ENCODE results near the gene SLC35B2. TPM values are rescaled to one million over a fixed set of nuclear protein-coding genes. Genes with fewer than 3 reads are reported as not detected.

The SLC35B2 gene
- total RNA-seq, 2 donors from 2014 or later, result 42.7 to 52.2 TPM

- Histone ChIP-seq H3K4me3 (no peak overlapping the region), H3K9me3 (no peaks in the 10 kb centered on the region), H3K9ac (ENCODE audit: low read depth in 2 of 2, low read length in 2 of 2) (no peak overlapping the region), H3K4me1 (peaks cover 4% of the 10 kb centered on the region), H3K36me3 (no peaks in the 10 kb centered on the region), H3K27ac (no peak overlapping the region), H3K27me3 (peaks cover 49% of the 10 kb centered on the region)
- intact Hi-C loops (cut with DNase I), result no loop called here
- no peak for TF ChIP-seq CTCF (IDR thresholded peaks at IDR 0.05)
- no peak for DNase-seq
These were observed 15.2 kb upstream of the SLC35B2 start for GRCh38 chr6:44272529-44272928.

GRCh38 chr6:44271914-44272313 is 14.6 kb upstream of the SLC35B2 start:
- peaks cover 4% of the 10 kb centered on the region for H3K4me1 ChIP-seq
- peaks cover 49% of the 10 kb centered on the region for H3K27me3 ChIP-seq
- DNase-seq, result no peak
- H3K27ac ChIP-seq, result no peak overlapping the region
- intact Hi-C loops (cut with DNase I), result no loop called here
- H3K36me3 ChIP-seq, result no peaks in the 10 kb centered on the region
- H3K9me3 ChIP-seq, result no peaks in the 10 kb centered on the region
- no peak overlapping the region for H3K9ac ChIP-seq (ENCODE audit: low read depth in 2 of 2, low read length in 2 of 2)
- no peak for TF ChIP-seq CTCF (IDR thresholded peaks at IDR 0.05)
- no peak overlapping the region for H3K4me3 ChIP-seq

GRCh38 chr6:44271406-44271723 is 14.0 kb upstream of the SLC35B2 start:
- H3K27me3 ChIP-seq, result peaks cover 46% of the 10 kb centered on the region
- intact Hi-C loops (cut with DNase I), result no loop called here

GRCh38 chr6:44270526-44271405 is 13.4 kb upstream of the SLC35B2 start:
- Histone ChIP-seq H3K9ac (ENCODE audit: low read depth in 2 of 2, low read length in 2 of 2) (no peak overlapping the region), H3K9me3 (no peaks in the 10 kb centered on the region), H3K4me3 (no peak overlapping the region), H3K4me1 (peaks cover 3% of the 10 kb centered on the region), H3K27ac (no peak overlapping the region), H3K27me3 (peaks cover 40% of the 10 kb centered on the region), H3K36me3 (no peaks in the 10 kb centered on the region)
- DNase-seq, result no peak
- TF ChIP-seq CTCF (IDR thresholded peaks at IDR 0.05), result no peak
- intact Hi-C loops (cut with DNase I), result no loop called here

More at GRCh38 chr6:44271406-44271723, 14.0 kb upstream of the SLC35B2 start:
- Histone ChIP-seq H3K4me1 (peaks cover 4% of the 10 kb centered on the region), H3K9me3 (no peaks in the 10 kb centered on the region), H3K36me3 (no peaks in the 10 kb centered on the region), H3K27ac (no peak overlapping the region), H3K4me3 (no peak overlapping the region), H3K9ac (ENCODE audit: low read depth in 2 of 2, low read length in 2 of 2) (no peak overlapping the region)
- no peak for TF ChIP-seq CTCF (IDR thresholded peaks at IDR 0.05)
- no peak for DNase-seq

GRCh38 chr6:44269921-44270525 is 12.7 kb upstream of the SLC35B2 start, which contains the start of gene TMEM151B:
TSS of gene TMEM151B (plus strand) at chr6:44270450. CDS start at chr6:44270743, 293 bp downstream.
- intact Hi-C loops (cut with DNase I), result loop anchor here (2.0 kb wide), 2 partner anchors 35 to 69 kb away; no protein-coding TSS in a partner anchor
- no peaks in the 10 kb centered on the region for H3K9me3 ChIP-seq
- H3K4me1 ChIP-seq, result no peaks in the 10 kb centered on the region
- TF ChIP-seq CTCF (IDR thresholded peaks at IDR 0.05), result no peak
- DNase-seq, result no peak
- no peak within 1 kb of the TSS for H3K9ac ChIP-seq (ENCODE audit: low read depth in 2 of 2, low read length in 2 of 2)
- no peak within 1 kb of the TSS for H3K27ac ChIP-seq
- peaks cover 33% of the 10 kb centered on the region for H3K27me3 ChIP-seq
- no peaks in the 10 kb centered on the region for H3K36me3 ChIP-seq
- no peak within 1 kb of the TSS for H3K4me3 ChIP-seq

Data from colonic mucosa (tissue), 4 donors.